Hepatocyte (in vitro differentiated cells): ENCODE measurements around the gene SIRT7. TPM values are rescaled to one million over a fixed set of nuclear protein-coding genes. Genes with fewer than 3 reads are reported as not detected.
A peak's percentile ranks its signal among the peaks of the same experiment; 100 is the strongest.

Experiments
- DNase-seq: peaks from one replicate; pipeline ENCODE4 v3.0.0-alpha.2; 2016; ENCODE audit warnings: low spot score
- H2AFZ ChIP-seq: fragments of 200-600 bp; sonication (generic); 2 replicates; pipeline ENCODE4 v1.6.0; 2016; ENCODE audit warnings: antibody characterized with exemption, mild to moderate bottlenecking
- H3K27ac ChIP-seq: fragments of 200-600 bp; sonication (generic); 2 replicates; pipeline ENCODE4 v1.5.1; 2016; ENCODE audit warnings: mild to moderate bottlenecking
- H3K27me3 ChIP-seq: fragments of 200-600 bp; sonication (generic); 2 replicates; pipeline ENCODE4 v1.6.1; 2016
- H3K36me3 ChIP-seq: fragments of 200-600 bp; sonication (generic); replicated peaks from 2 replicates; pipeline ENCODE4 v1.5.1; 2016; ENCODE audit warnings: low read depth; ENCODE audit not compliant: insufficient read depth
- H3K4me1 ChIP-seq: fragments of 200-600 bp; sonication (generic); 2 replicates; pipeline ENCODE4 v1.5.1; 2016; ENCODE audit warnings: mild to moderate bottlenecking, moderate library complexity; ENCODE audit not compliant: insufficient read depth
- H3K4me2 ChIP-seq: fragments of 200-600 bp; sonication (generic); 2 replicates; pipeline ENCODE4 v1.6.0; 2016
- H3K4me3 ChIP-seq: fragments of 200-600 bp; sonication (generic); 2 replicates; pipeline ENCODE4 v1.5.1; 2016; ENCODE audit warnings: mild to moderate bottlenecking
- H3K79me2 ChIP-seq: fragments of 200-600 bp; sonication (generic); 2 replicates; pipeline ENCODE4 v1.6.0; 2017; ENCODE audit warnings: mild to moderate bottlenecking
- H3K9me2 ChIP-seq: fragments of 200-600 bp; sonication (generic); replicated peaks from 2 replicates; pipeline ENCODE4 v1.6.0; 2017; ENCODE audit warnings: mild to moderate bottlenecking; ENCODE audit not compliant: insufficient read depth
- H3K9me3 ChIP-seq: fragments of 200-600 bp; sonication (generic); 2 replicates; pipeline ENCODE4 v1.5.1; 2016; ENCODE audit warnings: low read depth, mild to moderate bottlenecking
- H4K20me1 ChIP-seq: fragments of 200-600 bp; sonication (generic); 2 replicates; pipeline ENCODE4 v1.6.0; 2016; ENCODE audit warnings: mild to moderate bottlenecking; ENCODE audit not compliant: insufficient read depth, poor library complexity, severe bottlenecking
- EZH2 ChIP-seq: fragments of 200-600 bp; sonication (generic); IDR thresholded peaks from 2 replicates; pipeline ENCODE4 v1.6.1; 2016; ENCODE audit warnings: antibody characterized with exemption, mild to moderate bottlenecking, borderline replicate concordance
- EZH2phosphoT487 ChIP-seq: fragments of 200-600 bp; sonication (generic); IDR thresholded peaks from one replicate; pipeline ENCODE4 v1.6.1; 2018; ENCODE audit warnings: antibody characterized with exemption, mild to moderate bottlenecking, low read depth, moderate library complexity; ENCODE audit not compliant: unreplicated experiment, severe bottlenecking
- WGBS: methylation state at CpG from one replicate; pipeline ENCODE4 v1.1.6; 2016; ENCODE audit warnings: low lambda C conversion rate; ENCODE audit errors: missing lambda C conversion rate; 5-methylcytosine and 5-hydroxymethylcytosine counted together
- polyA plus RNA-seq: library from polyadenylated mRNA; unstranded; fragments of >200 nt; fragmentation: Nextera tagmentation; extraction: Ambion mirVana; gene quantifications from 2 replicates; pipeline ENCODE4 v1.2.1, GENCODE V29; 2016
- total RNA-seq: library from RNA; depleted of rRNA; stranded (reverse); fragments of >200 nt; gene quantifications from 2 replicates; pipeline ENCODE4 v1.2.3, GENCODE V29; 2014
- TF ChIP-seq, protein P1 (sequence below): fragments of 200-600 bp; sonication (generic); IDR thresholded peaks from 2 replicates; pipeline ENCODE4 v1.5.1; 2016; ENCODE audit warnings: antibody characterized with exemption, mild to moderate bottlenecking; ENCODE audit not compliant: poor library complexity

SIRT7 gene, protein sequence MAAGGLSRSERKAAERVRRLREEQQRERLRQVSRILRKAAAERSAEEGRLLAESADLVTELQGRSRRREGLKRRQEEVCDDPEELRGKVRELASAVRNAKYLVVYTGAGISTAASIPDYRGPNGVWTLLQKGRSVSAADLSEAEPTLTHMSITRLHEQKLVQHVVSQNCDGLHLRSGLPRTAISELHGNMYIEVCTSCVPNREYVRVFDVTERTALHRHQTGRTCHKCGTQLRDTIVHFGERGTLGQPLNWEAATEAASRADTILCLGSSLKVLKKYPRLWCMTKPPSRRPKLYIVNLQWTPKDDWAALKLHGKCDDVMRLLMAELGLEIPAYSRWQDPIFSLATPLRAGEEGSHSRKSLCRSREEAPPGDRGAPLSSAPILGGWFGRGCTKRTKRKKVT
- total RNA-seq (16.5 and 18.6 TPM in 2 replicates), polyA plus RNA-seq (35.2 and 36.0 TPM in 2 replicates)

- Histone ChIP-seq H2AFZ (no peak within 1 kb of the TSS), H3K9me3 (no peaks in the 10 kb centered on the region), H3K4me1 (peaks cover 18% of the 10 kb centered on the region), H3K4me2 (peak within 1 kb of the TSS; percentile 96), H3K9me2 (no peaks in the 10 kb centered on the region), H3K4me3 (peak within 1 kb of the TSS; percentile 100), H3K36me3 (no peaks in the 10 kb centered on the region), H4K20me1 (peaks cover 37% of the 10 kb centered on the region), H3K79me2 (peaks cover 69% of the 10 kb centered on the region), H3K27ac (peak within 1 kb of the TSS; percentile 82), H3K27me3 (no peaks in the 10 kb centered on the region)
- 3% methylated on average over 58 of the region's 94 CpGs for WGBS
- TF ChIP-seq, protein P1, sequence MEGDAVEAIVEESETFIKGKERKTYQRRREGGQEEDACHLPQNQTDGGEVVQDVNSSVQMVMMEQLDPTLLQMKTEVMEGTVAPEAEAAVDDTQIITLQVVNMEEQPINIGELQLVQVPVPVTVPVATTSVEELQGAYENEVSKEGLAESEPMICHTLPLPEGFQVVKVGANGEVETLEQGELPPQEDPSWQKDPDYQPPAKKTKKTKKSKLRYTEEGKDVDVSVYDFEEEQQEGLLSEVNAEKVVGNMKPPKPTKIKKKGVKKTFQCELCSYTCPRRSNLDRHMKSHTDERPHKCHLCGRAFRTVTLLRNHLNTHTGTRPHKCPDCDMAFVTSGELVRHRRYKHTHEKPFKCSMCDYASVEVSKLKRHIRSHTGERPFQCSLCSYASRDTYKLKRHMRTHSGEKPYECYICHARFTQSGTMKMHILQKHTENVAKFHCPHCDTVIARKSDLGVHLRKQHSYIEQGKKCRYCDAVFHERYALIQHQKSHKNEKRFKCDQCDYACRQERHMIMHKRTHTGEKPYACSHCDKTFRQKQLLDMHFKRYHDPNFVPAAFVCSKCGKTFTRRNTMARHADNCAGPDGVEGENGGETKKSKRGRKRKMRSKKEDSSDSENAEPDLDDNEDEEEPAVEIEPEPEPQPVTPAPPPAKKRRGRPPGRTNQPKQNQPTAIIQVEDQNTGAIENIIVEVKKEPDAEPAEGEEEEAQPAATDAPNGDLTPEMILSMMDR, result no peak
- TF ChIP-seq EZH2phosphoT487, result no peak
- TF ChIP-seq EZH2, result no peak
- DNase-seq, result peak; percentile 91
Observed at GRCh38 chr17:81917565-81918332, at the start of gene SIRT7. SIRT7 (minus strand) TSS chr17:81918176; CDS start chr17:81918131, 45 bp downstream.

- H3K36me3 ChIP-seq, result no peaks in the 10 kb centered on the region
- peak overlapping the region; percentile 65 for H3K4me2 ChIP-seq
- no peaks in the 10 kb centered on the region for H4K20me1 ChIP-seq
- peaks cover 25% of the 10 kb centered on the region for H3K27me3 ChIP-seq
- H3K4me1 ChIP-seq, result peaks cover 23% of the 10 kb centered on the region
- H3K9me3 ChIP-seq, result no peaks in the 10 kb centered on the region
- H3K9me2 ChIP-seq, result no peaks in the 10 kb centered on the region
- H2AFZ ChIP-seq, result no peak overlapping the region
- DNase-seq, result no peak
- 76% methylated on average over 5 of the region's 5 CpGs for WGBS
- no peak overlapping the region for H3K4me3 ChIP-seq
- no peaks in the 10 kb centered on the region for H3K79me2 ChIP-seq
- H3K27ac ChIP-seq, result peak overlapping the region; percentile 12
- TF ChIP-seq, protein P1, result no peak
- TF ChIP-seq EZH2 (no peak), EZH2phosphoT487 (no peak)
Observed at GRCh38 chr17:81967244-81967532, 49.2 kb upstream of the SIRT7 start.

DNA sequence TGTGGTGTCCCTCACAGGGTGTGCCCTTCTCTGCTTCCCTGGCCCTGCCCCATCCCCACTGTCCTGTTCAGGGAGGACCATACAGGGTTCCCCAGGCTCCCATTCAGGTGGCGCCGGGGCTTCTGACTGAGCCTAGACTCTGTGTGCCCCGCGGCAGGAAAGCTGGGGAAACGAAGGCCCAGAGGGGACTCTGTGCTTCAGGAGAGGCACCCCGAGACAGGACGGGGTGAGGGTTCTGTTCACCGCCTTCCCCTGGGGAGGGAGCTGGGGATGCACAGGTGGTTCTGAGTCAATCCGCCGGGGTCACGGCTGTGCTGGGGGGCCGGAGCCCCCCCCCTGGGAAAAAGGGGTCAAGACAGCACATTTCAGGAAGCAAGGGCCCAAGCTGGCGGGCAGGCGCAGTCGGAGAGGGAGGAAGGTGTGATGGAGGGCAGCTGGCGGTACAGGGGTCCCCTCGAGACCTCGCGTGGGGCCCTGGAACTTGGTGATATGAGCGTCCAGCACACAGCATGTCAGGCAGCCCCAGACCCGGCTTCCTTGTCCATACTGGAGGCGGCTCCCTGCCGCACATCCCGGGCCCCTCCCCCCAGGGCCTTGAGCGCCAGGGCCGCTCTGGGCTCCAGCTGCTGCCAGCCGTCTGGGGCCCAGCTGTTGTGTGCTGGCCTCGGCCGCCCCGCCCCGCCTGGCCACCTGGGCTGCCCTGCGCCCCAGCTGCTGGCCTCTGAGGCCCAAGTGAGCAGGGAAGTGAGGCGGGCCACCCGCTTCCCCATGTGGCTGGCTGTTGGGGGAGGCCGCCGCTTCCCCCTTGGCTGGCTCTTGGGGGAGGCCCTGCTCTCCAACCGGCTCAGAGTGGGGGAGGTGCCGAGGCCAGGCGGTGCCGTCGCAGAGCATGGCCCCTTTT lies 48.6 kb upstream of the SIRT7 start:
- Histone ChIP-seq H3K27ac (peak overlapping the region; percentile 12), H3K9me3 (no peaks in the 10 kb centered on the region), H3K4me2 (peak overlapping the region; percentile 65), H3K4me3 (no peak overlapping the region), H3K27me3 (peaks cover 31% of the 10 kb centered on the region), H3K36me3 (no peaks in the 10 kb centered on the region), H3K9me2 (no peaks in the 10 kb centered on the region), H4K20me1 (no peaks in the 10 kb centered on the region), H2AFZ (no peak overlapping the region), H3K4me1 (peaks cover 23% of the 10 kb centered on the region), H3K79me2 (no peaks in the 10 kb centered on the region)
- 59% methylated on average over 32 of the region's 41 CpGs for WGBS
- peak; percentile 80 for DNase-seq
- TF ChIP-seq EZH2 (no peak), EZH2phosphoT487 (no peak)
- TF ChIP-seq, protein P1, result no peak
